Measurements from ENCODE around the gene GALNTL6. TPM values are rescaled to one million over a fixed set of nuclear protein-coding genes. Genes with fewer than 3 reads are reported as not detected.
"Not testable (repeated sequence)": the region's sequence is repeated elsewhere in the genome, so short reads cannot be mapped to it uniquely, and the experiment has no call there.

GALNTL6 gene
- total and polyA plus RNA-seq, 2 donors (not counting 3 experiments of a cell fraction or from before 2014, with no cell fraction given): not detected

- H3K9me3 ChIP-seq (replicated peaks; ENCODE audit: control insufficient read depth, insufficient read depth, low read length): no peaks in the 10 kb centered on the region
- no peaks in the 10 kb centered on the region for H3K9me1 ChIP-seq (replicated peaks; ENCODE audit: control insufficient read depth, extremely low read depth, insufficient read depth, low read length)
- intact Hi-C loops (cut with micrococcal nuclease): no loop called here
- POLR2A ChIA-PET: no interaction called here
- TF ChIP-seq CTCF (IDR thresholded peaks at IDR 0.05; ENCODE audit: extremely low read depth in 1 of 2, insufficient read depth in 1 of 2, low read depth in 1 of 2, low read length in 2 of 2) (no peak), POLR2AphosphoS5 (IDR thresholded peaks at IDR 0.05; ENCODE audit: insufficient read depth, low read depth, low read length) (no peak), MAX (IDR thresholded peaks at IDR 0.05; ENCODE audit: insufficient read depth, insufficient read length) (no peak), EZH2 (IDR thresholded peaks at IDR 0.05; ENCODE audit: borderline replicate concordance, low read depth, low read length, severe bottlenecking) (no peak), MYC (IDR thresholded peaks at IDR 0.05; ENCODE audit: low read depth, low read length) (no peak), GATA2 (IDR thresholded peaks at IDR 0.05; ENCODE audit: insufficient read depth, insufficient read length, low read depth, low read length) (no peak), JUN (IDR thresholded peaks at IDR 0.05; ENCODE audit: borderline replicate concordance, insufficient read depth, insufficient read length, low read depth) (no peak), FOS (IDR thresholded peaks at IDR 0.05; ENCODE audit: borderline replicate concordance, insufficient read depth, low read length) (no peak), POLR2A (IDR thresholded peaks at IDR 0.05; ENCODE audit: low read depth, low read length) (no peak)
- H4K20me1 ChIP-seq (replicated peaks; ENCODE audit: control insufficient read depth, extremely low read depth, insufficient read depth, low read length): no peaks in the 10 kb centered on the region
- H3K4me2 ChIP-seq (ENCODE audit: insufficient read depth, low read length): no peak overlapping the region
- dilution Hi-C loops (cut with MboI; ENCODE audit: extremely low pct_ligation_motif_present, low sequenced_read_pairs): no loop called here
- no TSS peak for BruUV-seq (replicated peaks)
- CTCF ChIA-PET: no interaction called here
- H3K27ac ChIP-seq (ENCODE audit: insufficient read depth, low read depth, low read length): no peak overlapping the region
- no peak overlapping the region for H3K4me3 ChIP-seq (replicated peaks in 1 of 3; ENCODE audit: insufficient read depth in 1 of 3, low read depth in 1 of 3, low read length in 3 of 3)
- H3K79me2 ChIP-seq (ENCODE audit: control insufficient read depth, insufficient read depth, low read length): no peaks in the 10 kb centered on the region
- H3K9ac ChIP-seq (replicated peaks; ENCODE audit: extremely low read depth, insufficient read depth, low read length): no peak overlapping the region
- H2AFZ ChIP-seq (ENCODE audit: low read depth, low read length): no peak overlapping the region
- H3K4me1 ChIP-seq (ENCODE audit: control insufficient read depth, extremely low read depth, insufficient read depth, low read length): no peaks in the 10 kb centered on the region
- H3K27me3 ChIP-seq (ENCODE audit: control insufficient read depth in 2 of 2, insufficient read depth in 2 of 2, low read length in 2 of 2): no peaks in the 10 kb centered on the region
- FAIRE-seq (no peak), DNase-seq (ENCODE audit: low read depth, low spot score) (no peak)
- H3K36me3 ChIP-seq (ENCODE audit: control insufficient read depth in 2 of 2, extremely low read depth in 1 of 2, insufficient read depth in 2 of 2, low read length in 2 of 2): no peaks in the 10 kb centered on the region
These were observed 981.1 kb downstream of the GALNTL6 start for GRCh38 chr4:172794307-172794703.

- H3K4me1 ChIP-seq (ENCODE audit: control insufficient read depth, extremely low read depth, insufficient read depth, low read length); H3K4me3 ChIP-seq (replicated peaks in 1 of 3; ENCODE audit: insufficient read depth in 1 of 3, low read depth in 1 of 3, low read length in 3 of 3); FAIRE-seq; H3K27ac ChIP-seq (ENCODE audit: insufficient read depth, low read depth, low read length); H3K4me2 ChIP-seq (ENCODE audit: insufficient read depth, low read length); H3K9me3 ChIP-seq (replicated peaks; ENCODE audit: control insufficient read depth, insufficient read depth, low read length); H3K79me2 ChIP-seq (ENCODE audit: control insufficient read depth, insufficient read depth, low read length); intact Hi-C loops (cut with micrococcal nuclease); H3K27me3 ChIP-seq (ENCODE audit: control insufficient read depth in 2 of 2, insufficient read depth in 2 of 2, low read length in 2 of 2); dilution Hi-C loops (cut with MboI; ENCODE audit: extremely low pct_ligation_motif_present, low sequenced_read_pairs); H4K20me1 ChIP-seq (replicated peaks; ENCODE audit: control insufficient read depth, extremely low read depth, insufficient read depth, low read length); H3K9me1 ChIP-seq (replicated peaks; ENCODE audit: control insufficient read depth, extremely low read depth, insufficient read depth, low read length); H3K36me3 ChIP-seq (ENCODE audit: control insufficient read depth in 2 of 2, extremely low read depth in 1 of 2, insufficient read depth in 2 of 2, low read length in 2 of 2); POLR2A ChIA-PET; H2AFZ ChIP-seq (ENCODE audit: low read depth, low read length); BruUV-seq (replicated peaks); CTCF ChIA-PET; DNase-seq (ENCODE audit: low read depth, low spot score); H3K9ac ChIP-seq (replicated peaks; ENCODE audit: extremely low read depth, insufficient read depth, low read length): not testable (repeated sequence)
These were observed 984.1 kb downstream of the GALNTL6 start for GRCh38 chr4:172797281-172797680.

All from endothelial cell of umbilical vein (primary cell).